Effector CD4-positive, alpha-beta T cell (primary cell): Measurements from ENCODE around the gene C17orf107.

Source experiments
- DNase-seq: peaks from one replicate; pipeline ENCODE4 v3.0.0-alpha.2; 2020

The C17orf107 gene

DNA sequence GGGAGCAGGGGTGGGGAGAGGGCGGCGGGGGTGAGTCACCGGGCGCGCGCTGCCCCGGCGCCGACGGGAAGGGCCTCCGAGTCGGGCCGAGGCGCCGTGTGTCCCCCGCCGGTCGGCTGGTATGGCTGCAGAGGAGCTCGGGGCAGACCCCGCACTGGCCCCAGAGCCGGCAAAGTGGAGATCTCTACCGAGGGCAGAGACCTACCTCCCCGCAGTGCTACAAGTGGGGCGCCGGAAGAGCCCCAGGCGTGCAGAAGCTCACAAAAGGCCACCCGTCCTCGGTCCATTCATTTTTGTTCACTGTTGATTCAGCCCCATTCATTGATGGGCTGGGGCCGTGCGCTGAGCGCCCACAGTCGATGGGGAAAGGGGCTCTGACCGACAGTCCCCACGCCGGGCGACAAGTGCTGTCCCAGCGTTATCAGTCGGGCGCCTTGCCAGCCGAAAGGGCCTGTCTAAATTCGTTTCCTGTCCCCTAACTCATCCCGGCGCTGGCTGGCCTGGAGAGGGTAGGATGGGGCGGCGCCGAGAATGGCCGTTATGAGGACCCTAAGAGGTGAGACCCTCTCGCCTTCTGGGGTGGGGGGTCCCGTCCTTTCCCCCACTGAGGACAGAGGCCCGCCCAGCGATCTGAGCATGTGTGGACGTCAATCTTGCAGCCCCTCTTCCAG lies 50.9 kb downstream of the C17orf107 start:
- no peak for DNase-seq

DNA sequence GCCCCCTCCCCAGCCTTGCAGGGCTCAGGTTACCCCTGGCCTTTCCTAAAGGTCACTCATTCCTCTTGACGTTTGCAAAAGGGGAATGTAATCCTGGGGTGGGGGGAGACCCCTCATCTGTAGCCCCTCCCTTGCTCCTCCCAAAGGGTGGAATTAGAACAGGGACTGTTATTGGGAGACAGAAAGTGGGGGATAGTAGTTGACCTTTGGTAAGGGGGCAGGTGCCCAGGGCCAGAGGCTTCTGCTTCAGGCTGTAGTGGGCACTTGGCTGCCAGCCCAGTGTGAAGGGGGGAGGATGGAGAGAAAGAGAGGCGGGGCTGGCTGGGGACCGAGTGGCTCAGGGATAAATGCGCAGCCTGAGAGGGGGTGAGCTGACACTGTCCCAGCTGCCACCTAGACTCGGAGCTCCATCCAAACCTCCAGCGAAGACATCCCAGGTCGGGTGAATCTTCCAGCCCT lies 51.4 kb downstream of the C17orf107 start, which contains the start of gene ENO3:
TSS of gene ENO3 (plus strand) at position 374 of the 459 bp plus-strand sequence. CDS start 711 bp downstream, outside the sequence.
- no peak for DNase-seq

DNA sequence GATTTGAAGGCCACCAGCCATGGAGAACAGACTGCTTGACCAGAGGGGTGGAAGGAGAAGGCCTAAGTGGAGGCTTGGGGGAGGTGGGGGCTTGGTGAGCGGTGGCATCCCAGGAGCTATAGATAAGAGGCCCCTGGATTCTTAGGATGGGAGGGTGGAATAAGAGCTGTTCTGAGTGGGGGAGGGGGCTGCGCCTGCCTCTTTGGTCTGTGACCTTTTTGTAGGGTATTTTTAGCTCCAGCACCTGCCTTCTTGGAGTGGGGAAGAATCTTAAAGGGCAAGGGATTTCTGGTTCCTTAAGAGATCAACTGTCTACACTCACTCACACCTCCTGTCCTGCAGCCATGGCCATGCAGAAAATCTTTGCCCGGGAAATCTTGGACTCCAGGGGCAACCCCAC lies 52.1 kb downstream of the C17orf107 start:
- DNase-seq: no peak
